ENCODE data around the gene ACOX3.

Gene ACOX3

GRCh38 chr4:8321771-8322170 is 118.8 kb downstream of the ACOX3 start:
- no peak for DNase-seq (ENCODE audit: low read depth in 3 of 3)

GRCh38 chr4:8321220-8321619 is 119.3 kb downstream of the ACOX3 start:
- no peak for DNase-seq (ENCODE audit: low read depth in 3 of 3)

- no peak for DNase-seq (ENCODE audit: low read depth in 3 of 3)
These were observed 120.2 kb downstream of the ACOX3 start for GRCh38 chr4:8320386-8320750.

- DNase-seq (ENCODE audit: low read depth in 3 of 3): no peak
These were observed 120.7 kb downstream of the ACOX3 start for GRCh38 chr4:8319731-8320385.

- no peak for DNase-seq (ENCODE audit: low read depth in 3 of 3)
These were observed 121.5 kb downstream of the ACOX3 start for GRCh38 chr4:8319061-8319460.

- DNase-seq (ENCODE audit: low read depth in 3 of 3): no peak
These were observed 122.0 kb downstream of the ACOX3 start for GRCh38 chr4:8318509-8318908.

GRCh38 chr4:8317474-8317873 is 123.0 kb downstream of the ACOX3 start:
- no peak for DNase-seq (ENCODE audit: low read depth in 3 of 3)

GRCh38 chr4:8316911-8317351 is 123.6 kb downstream of the ACOX3 start:
- DNase-seq (ENCODE audit: low read depth in 3 of 3): no peak

Measured in stimulated activated CD4-positive, alpha-beta T cell treated with anti-CD3 and anti-CD28 coated beads, TNF-alpha, amount 100 ng/mL, for 48 hours (primary cell).